ENCODE results near the gene PTPRD.

PTPRD gene

DNA sequence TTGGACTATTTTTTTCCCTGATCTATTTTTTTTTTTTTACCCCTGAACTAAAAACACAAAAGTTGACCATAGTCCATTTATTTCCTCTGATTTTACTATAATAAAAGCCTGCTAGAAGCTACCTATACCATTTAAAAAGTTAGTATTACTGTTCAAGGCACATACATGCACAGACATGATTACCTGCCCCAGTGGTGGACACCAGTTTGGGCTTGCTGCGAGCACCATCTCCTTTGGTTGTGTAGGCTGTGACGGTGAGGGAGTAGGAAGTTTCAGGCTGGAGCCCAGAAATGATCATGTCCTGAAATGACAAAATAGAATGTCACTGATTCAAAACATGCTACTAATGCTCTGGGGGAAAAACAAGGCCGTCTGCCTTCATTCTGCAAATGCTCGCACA is 2120.1 kb downstream of the PTPRD start:
- no peak for TF ChIP-seq TAF1 (IDR thresholded peaks at IDR 0.05; ENCODE audit: borderline replicate concordance, insufficient read depth, low read length)
- no peak for TF ChIP-seq SIN3A (IDR thresholded peaks at IDR 0.05; ENCODE audit: borderline replicate concordance, insufficient read depth, low read length)
- TF ChIP-seq, protein P1, sequence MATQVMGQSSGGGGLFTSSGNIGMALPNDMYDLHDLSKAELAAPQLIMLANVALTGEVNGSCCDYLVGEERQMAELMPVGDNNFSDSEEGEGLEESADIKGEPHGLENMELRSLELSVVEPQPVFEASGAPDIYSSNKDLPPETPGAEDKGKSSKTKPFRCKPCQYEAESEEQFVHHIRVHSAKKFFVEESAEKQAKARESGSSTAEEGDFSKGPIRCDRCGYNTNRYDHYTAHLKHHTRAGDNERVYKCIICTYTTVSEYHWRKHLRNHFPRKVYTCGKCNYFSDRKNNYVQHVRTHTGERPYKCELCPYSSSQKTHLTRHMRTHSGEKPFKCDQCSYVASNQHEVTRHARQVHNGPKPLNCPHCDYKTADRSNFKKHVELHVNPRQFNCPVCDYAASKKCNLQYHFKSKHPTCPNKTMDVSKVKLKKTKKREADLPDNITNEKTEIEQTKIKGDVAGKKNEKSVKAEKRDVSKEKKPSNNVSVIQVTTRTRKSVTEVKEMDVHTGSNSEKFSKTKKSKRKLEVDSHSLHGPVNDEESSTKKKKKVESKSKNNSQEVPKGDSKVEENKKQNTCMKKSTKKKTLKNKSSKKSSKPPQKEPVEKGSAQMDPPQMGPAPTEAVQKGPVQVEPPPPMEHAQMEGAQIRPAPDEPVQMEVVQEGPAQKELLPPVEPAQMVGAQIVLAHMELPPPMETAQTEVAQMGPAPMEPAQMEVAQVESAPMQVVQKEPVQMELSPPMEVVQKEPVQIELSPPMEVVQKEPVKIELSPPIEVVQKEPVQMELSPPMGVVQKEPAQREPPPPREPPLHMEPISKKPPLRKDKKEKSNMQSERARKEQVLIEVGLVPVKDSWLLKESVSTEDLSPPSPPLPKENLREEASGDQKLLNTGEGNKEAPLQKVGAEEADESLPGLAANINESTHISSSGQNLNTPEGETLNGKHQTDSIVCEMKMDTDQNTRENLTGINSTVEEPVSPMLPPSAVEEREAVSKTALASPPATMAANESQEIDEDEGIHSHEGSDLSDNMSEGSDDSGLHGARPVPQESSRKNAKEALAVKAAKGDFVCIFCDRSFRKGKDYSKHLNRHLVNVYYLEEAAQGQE (IDR thresholded peaks at IDR 0.05; ENCODE audit: insufficient read depth in 1 of 2, low read depth in 2 of 2, low read length in 2 of 2) = no peak
- TF ChIP-seq POLR2AphosphoS5 (IDR thresholded peaks at IDR 0.05; ENCODE audit: low read depth, low read length) = no peak
- no peak for TF ChIP-seq FOXP2 (optimal IDR thresholded peaks at IDR 0.05; ENCODE audit: borderline replicate concordance, extremely low read depth, extremely low read length, insufficient read depth)

DNA sequence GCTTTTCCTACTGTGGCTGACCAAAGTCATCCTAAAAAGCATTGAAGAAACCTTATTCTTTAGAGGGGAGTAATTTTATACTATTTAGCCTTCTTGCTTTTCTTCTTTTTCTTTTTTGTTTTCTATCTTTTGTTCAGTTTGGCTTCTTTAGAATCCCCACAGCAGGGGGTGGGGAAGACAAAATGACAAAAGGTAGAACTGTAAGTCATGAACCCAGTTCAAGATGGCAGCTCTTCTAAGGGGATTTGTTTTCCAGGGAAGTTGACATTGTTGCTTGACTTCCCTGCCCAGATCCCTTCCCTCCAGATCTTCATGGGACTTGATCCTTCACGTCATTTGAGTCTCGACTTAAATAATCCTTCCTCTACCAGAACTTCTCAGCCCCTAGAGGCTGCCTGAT is 2120.8 kb downstream of the PTPRD start:
- TF ChIP-seq POLR2AphosphoS5 (IDR thresholded peaks at IDR 0.05; ENCODE audit: low read depth, low read length) = no peak
- TF ChIP-seq SIN3A (IDR thresholded peaks at IDR 0.05; ENCODE audit: borderline replicate concordance, insufficient read depth, low read length) = no peak
- TF ChIP-seq TAF1 (IDR thresholded peaks at IDR 0.05; ENCODE audit: borderline replicate concordance, insufficient read depth, low read length) = no peak
- no peak for TF ChIP-seq FOXP2 (optimal IDR thresholded peaks at IDR 0.05; ENCODE audit: borderline replicate concordance, extremely low read depth, extremely low read length, insufficient read depth)
- TF ChIP-seq, protein P1 (IDR thresholded peaks at IDR 0.05; ENCODE audit: insufficient read depth in 1 of 2, low read depth in 2 of 2, low read length in 2 of 2) = no peak

DNA sequence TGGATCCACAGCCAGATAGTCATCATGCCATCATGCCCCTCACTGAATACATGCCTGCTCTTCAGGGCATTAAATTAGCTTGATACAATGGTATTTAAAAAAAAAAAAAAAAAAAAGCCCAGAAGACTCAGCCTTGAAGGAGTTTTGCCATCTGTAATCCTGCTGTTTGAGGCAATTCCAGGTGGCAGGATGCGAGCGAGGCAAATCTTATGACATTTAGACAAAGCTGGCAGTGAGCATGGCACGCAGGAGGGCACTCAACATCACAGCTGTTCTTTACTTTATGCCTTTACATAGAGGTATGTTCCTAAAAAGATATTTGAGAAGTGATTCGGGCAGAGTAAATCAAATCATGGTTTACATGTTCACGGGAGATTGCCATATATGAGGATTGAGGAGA is 2121.2 kb downstream of the PTPRD start:
- TF ChIP-seq TAF1 (IDR thresholded peaks at IDR 0.05; ENCODE audit: borderline replicate concordance, insufficient read depth, low read length) (no peak), POLR2AphosphoS5 (IDR thresholded peaks at IDR 0.05; ENCODE audit: low read depth, low read length) (no peak), FOXP2 (optimal IDR thresholded peaks at IDR 0.05; ENCODE audit: borderline replicate concordance, extremely low read depth, extremely low read length, insufficient read depth) (no peak), SIN3A (IDR thresholded peaks at IDR 0.05; ENCODE audit: borderline replicate concordance, insufficient read depth, low read length) (no peak)
- TF ChIP-seq, protein P1 (IDR thresholded peaks at IDR 0.05; ENCODE audit: insufficient read depth in 1 of 2, low read depth in 2 of 2, low read length in 2 of 2) = no peak

DNA sequence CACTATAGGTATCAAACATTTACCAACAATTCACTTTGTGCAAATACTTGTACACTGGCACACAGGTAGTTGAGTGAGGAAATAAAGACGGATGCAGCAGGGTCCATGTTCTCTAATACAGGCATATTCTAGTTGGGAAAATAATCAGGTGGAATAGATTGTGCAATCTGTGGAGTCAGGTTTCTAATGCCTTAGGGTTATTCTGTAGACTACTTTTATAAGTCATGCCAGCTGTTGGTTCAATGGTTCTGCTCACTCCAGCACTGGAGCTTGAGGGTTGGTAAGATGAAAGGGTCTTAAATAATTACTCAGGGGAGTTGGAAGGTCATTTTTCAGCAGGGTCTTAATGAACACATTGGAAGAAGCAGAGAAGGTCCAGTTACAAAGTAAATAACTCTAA is 2123.0 kb downstream of the PTPRD start:
- TF ChIP-seq SIN3A (IDR thresholded peaks at IDR 0.05; ENCODE audit: borderline replicate concordance, insufficient read depth, low read length) (no peak), TAF1 (IDR thresholded peaks at IDR 0.05; ENCODE audit: borderline replicate concordance, insufficient read depth, low read length) (no peak)

DNA sequence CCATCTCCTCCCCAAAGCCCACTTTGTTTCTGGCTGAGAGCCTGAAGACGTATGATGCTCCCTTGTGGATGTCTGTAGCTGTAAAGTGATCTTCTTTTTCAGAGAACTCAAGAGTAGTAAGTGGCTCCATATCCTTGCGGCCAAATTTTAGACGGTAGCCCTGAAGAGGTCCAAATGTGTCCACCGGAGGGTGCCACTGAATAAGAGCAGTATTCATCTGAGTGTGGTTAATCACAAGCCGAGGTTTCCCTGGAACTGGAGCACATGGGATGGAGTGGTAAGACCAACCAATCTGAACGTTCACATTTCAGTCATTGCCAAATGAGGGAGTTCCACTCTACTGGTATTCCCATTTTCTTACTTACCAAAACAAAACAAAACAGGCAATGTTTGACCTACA is 2126.7 kb downstream of the PTPRD start:
- TF ChIP-seq FOXP2 (optimal IDR thresholded peaks at IDR 0.05; ENCODE audit: borderline replicate concordance, extremely low read depth, extremely low read length, insufficient read depth) = no peak
- TF ChIP-seq, protein P1 (IDR thresholded peaks at IDR 0.05; ENCODE audit: insufficient read depth in 1 of 2, low read depth in 2 of 2, low read length in 2 of 2) = no peak
- no peak for TF ChIP-seq SIN3A (IDR thresholded peaks at IDR 0.05; ENCODE audit: borderline replicate concordance, insufficient read depth, low read length)
- no peak for TF ChIP-seq POLR2AphosphoS5 (IDR thresholded peaks at IDR 0.05; ENCODE audit: low read depth, low read length)
- TF ChIP-seq TAF1 (IDR thresholded peaks at IDR 0.05; ENCODE audit: borderline replicate concordance, insufficient read depth, low read length) = no peak

Measured in PFSK-1 (cell line).